Osteocyte (in vitro differentiated cells): ENCODE data around the gene TFF1. TPM values are rescaled to one million over a fixed set of nuclear protein-coding genes. Genes with fewer than 3 reads are reported as not detected.

Experiments
- DNase-seq: peaks from one replicate; pipeline ENCODE4 v3.0.0; 2021; ENCODE audit warnings: mixed read lengths; ENCODE audit not compliant: unreplicated experiment; ENCODE audit errors: extremely low spot score
- H3K27ac Mint-ChIP-seq: one replicate; pipeline ENCODE4 v1.8.0; 2021; ENCODE audit warnings: mild to moderate bottlenecking, mixed read lengths; ENCODE audit not compliant: unreplicated experiment
- H3K27me3 Mint-ChIP-seq: one replicate; pipeline ENCODE4 v1.8.0; 2021; ENCODE audit warnings: mixed read lengths; ENCODE audit not compliant: unreplicated experiment
- H3K36me3 Mint-ChIP-seq: one replicate; pipeline ENCODE4 v1.8.0; 2021; ENCODE audit warnings: mixed read lengths; ENCODE audit not compliant: unreplicated experiment
- H3K4me1 Mint-ChIP-seq: one replicate; pipeline ENCODE4 v1.8.0; 2021; ENCODE audit warnings: mixed read lengths; ENCODE audit not compliant: unreplicated experiment
- H3K4me3 Mint-ChIP-seq: one replicate; pipeline ENCODE4 v1.8.0; 2021; ENCODE audit warnings: mild to moderate bottlenecking, moderate library complexity, mixed read lengths; ENCODE audit not compliant: unreplicated experiment
- H3K9me3 Mint-ChIP-seq: one replicate; pipeline ENCODE4 v1.8.0; 2021; ENCODE audit warnings: mixed read lengths; ENCODE audit not compliant: unreplicated experiment
- CTCF ChIP-seq: fragments of 200-600 bp; sonication (generic); IDR thresholded peaks from 2 replicates; pipeline ENCODE4 v1.5.0; 2021; ENCODE audit warnings: antibody characterized with exemption, mild to moderate bottlenecking, moderate library complexity
- total RNA-seq: library from RNA; stranded (reverse); gene quantifications from 2 replicates; pipeline ENCODE4 v1.2.1, GENCODE V29; 2021

Gene TFF1
- total RNA-seq, 1 donor from 2014 or later, result not detected

- peaks cover 2% of the 10 kb centered on the region for H3K36me3 Mint-ChIP-seq
- peaks cover 23% of the 10 kb centered on the region for H3K27me3 Mint-ChIP-seq
- H3K9me3 Mint-ChIP-seq, result peaks cover 14% of the 10 kb centered on the region
- H3K4me3 Mint-ChIP-seq, result no peak overlapping the region
- no peaks in the 10 kb centered on the region for H3K4me1 Mint-ChIP-seq
- no peak overlapping the region for H3K27ac Mint-ChIP-seq
- DNase-seq, result peak; percentile 62
- TF ChIP-seq CTCF, result no peak
Observed at GRCh38 chr21:42351626-42352440, 14.5 kb downstream of the TFF1 start.

DNA sequence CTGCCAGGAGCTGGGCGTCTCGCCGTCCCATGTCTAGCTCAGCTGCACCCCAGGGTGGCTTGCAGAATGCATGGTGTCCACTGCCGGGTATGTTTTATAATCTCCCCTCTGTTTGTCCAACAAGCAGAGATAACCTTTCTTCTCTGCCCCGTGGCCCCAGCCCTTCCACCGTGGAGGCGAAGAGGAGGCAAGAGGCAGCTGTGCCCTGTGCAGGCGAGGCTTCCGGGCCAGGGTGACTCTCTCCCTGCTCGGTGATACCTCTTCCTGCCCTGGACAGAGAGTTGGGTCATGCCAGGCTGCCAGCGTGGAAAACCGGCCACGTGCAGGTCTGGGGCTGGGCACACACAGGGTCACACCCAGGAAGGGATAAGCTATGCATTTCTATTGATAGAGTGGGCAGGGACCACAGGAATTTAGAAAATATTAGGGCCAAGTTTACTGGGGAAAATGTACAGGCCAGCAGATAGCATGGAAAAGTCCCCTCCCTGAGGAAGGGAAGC lies 15.4 kb downstream of the TFF1 start, which contains the start of gene TFF2:
TFF2 (minus strand) TSS at position 68 of the 500 bp plus-strand sequence; CDS start at position 31, 37 bp downstream.
- no peak for TF ChIP-seq CTCF
- DNase-seq, result peak; percentile 82
- peaks cover 2% of the 10 kb centered on the region for H3K36me3 Mint-ChIP-seq
- no peak within 1 kb of the TSS for H3K4me3 Mint-ChIP-seq
- peaks cover 14% of the 10 kb centered on the region for H3K9me3 Mint-ChIP-seq
- peaks cover 19% of the 10 kb centered on the region for H3K27me3 Mint-ChIP-seq
- H3K27ac Mint-ChIP-seq, result no peak within 1 kb of the TSS
- H3K4me1 Mint-ChIP-seq, result no peaks in the 10 kb centered on the region

GRCh38 chr21:42350318-42350910 lies 15.9 kb downstream of the TFF1 start:
- no peak for TF ChIP-seq CTCF
- no peak overlapping the region for H3K4me3 Mint-ChIP-seq
- H3K27ac Mint-ChIP-seq, result no peak overlapping the region
- peaks cover 9% of the 10 kb centered on the region for H3K9me3 Mint-ChIP-seq
- H3K27me3 Mint-ChIP-seq, result peaks cover 14% of the 10 kb centered on the region
- peaks cover 2% of the 10 kb centered on the region for H3K36me3 Mint-ChIP-seq
- DNase-seq, result peak; percentile 51
- no peaks in the 10 kb centered on the region for H3K4me1 Mint-ChIP-seq

- Mint-ChIP-seq H3K27me3 (peaks cover 8% of the 10 kb centered on the region), H3K9me3 (peaks cover 4% of the 10 kb centered on the region), H3K4me1 (no peaks in the 10 kb centered on the region), H3K36me3 (peaks cover 1% of the 10 kb centered on the region), H3K27ac (no peak overlapping the region), H3K4me3 (no peak overlapping the region)
- peak; percentile 73 for DNase-seq
- no peak for TF ChIP-seq CTCF
Observed at GRCh38 chr21:42349420-42350317, 16.7 kb downstream of the TFF1 start.
